HG03469 (cell line): ENCODE results near the gene DEGS2.

ENCODE experiments used
- ATAC-seq: cut with Tn5 transposase; IDR thresholded peaks from one replicate; pipeline ENCODE4 v1.9.1; 2021; ENCODE audit warnings: mild to moderate bottlenecking, moderate library complexity, moderate number of reproducible peaks; ENCODE audit not compliant: unreplicated experiment

Gene DEGS2

GRCh38 chr14:100134586-100134985, 24.9 kb downstream of the DEGS2 start:
- no peak for ATAC-seq

- ATAC-seq = no peak
Observed at GRCh38 chr14:100132903-100133510, 26.4 kb downstream of the DEGS2 start.

- ATAC-seq = no peak
Observed at GRCh38 chr14:100132161-100132902, 27.1 kb downstream of the DEGS2 start.

- ATAC-seq = no peak
Observed at GRCh38 chr14:100131181-100131580, 28.3 kb downstream of the DEGS2 start.

GRCh38 chr14:100130521-100130920, 28.9 kb downstream of the DEGS2 start:
- no peak for ATAC-seq

GRCh38 chr14:100129161-100129589, 30.3 kb downstream of the DEGS2 start:
- ATAC-seq = no peak

GRCh38 chr14:100128688-100129087, 30.8 kb downstream of the DEGS2 start:
- no peak for ATAC-seq

GRCh38 chr14:100127853-100128455, 31.5 kb downstream of the DEGS2 start:
- ATAC-seq = no peak

- ATAC-seq = no peak
Observed at GRCh38 chr14:100126401-100126800, 33.0 kb downstream of the DEGS2 start.

GRCh38 chr14:100124551-100125088, 34.8 kb downstream of the DEGS2 start:
- ATAC-seq = no peak

GRCh38 chr14:100123618-100124017, 35.8 kb downstream of the DEGS2 start:
- no peak for ATAC-seq

- ATAC-seq = no peak
Observed at GRCh38 chr14:100122481-100123223, 36.8 kb downstream of the DEGS2 start.

- no peak for ATAC-seq
Observed at GRCh38 chr14:100121643-100122480, 37.6 kb downstream of the DEGS2 start.

GRCh38 chr14:100120522-100121269, 38.7 kb downstream of the DEGS2 start:
- ATAC-seq = no peak

- ATAC-seq = no peak
Observed at GRCh38 chr14:100119251-100119650, 40.2 kb downstream of the DEGS2 start.

GRCh38 chr14:100118396-100119011, 40.9 kb downstream of the DEGS2 start:
- no peak for ATAC-seq

GRCh38 chr14:100117633-100118395, 41.6 kb downstream of the DEGS2 start:
- no peak for ATAC-seq

- ATAC-seq = no peak
Observed at GRCh38 chr14:100117026-100117425, 42.4 kb downstream of the DEGS2 start.
